ENCODE data around the gene DNAJA2. TPM values are rescaled to one million over a fixed set of nuclear protein-coding genes. Genes with fewer than 3 reads are reported as not detected.

The DNAJA2 gene
- total and polyA plus RNA-seq, 2 of the 8 experiments (the other 6 are each of a cell fraction or from before 2014, with no cell fraction given) = 9.4 to 93.8 TPM

DNA sequence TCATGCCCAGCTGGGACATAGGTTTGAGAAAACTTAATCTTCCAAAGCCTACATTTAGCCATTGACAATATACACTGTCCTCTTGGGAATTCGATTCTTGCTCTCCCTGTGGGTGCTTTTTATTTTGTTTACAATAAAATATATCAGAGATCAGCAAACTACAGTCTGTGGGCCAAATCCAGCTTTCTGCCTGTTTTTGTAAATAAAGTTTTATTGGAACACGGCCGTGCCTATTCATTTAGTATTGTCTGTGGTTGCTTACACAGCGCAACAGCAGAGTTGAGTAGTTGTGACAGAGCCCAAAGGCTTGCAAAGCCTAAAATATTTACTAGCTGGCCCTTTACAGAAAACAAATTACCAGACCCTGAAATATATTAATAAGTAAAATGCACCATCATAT is 39.7 kb upstream of the DNAJA2 start:
- H3K27me3 ChIP-seq (replicated peaks in 1 of 4; ENCODE audit: control insufficient read depth in 3 of 4, extremely low read depth in 1 of 4, insufficient read depth in 3 of 4, low read length in 3 of 4) = no peaks in the 10 kb centered on the region
- H3K23me2 ChIP-seq (ENCODE audit: low read depth, low read length) = no peaks in the 10 kb centered on the region
- H3K27ac ChIP-seq (ENCODE audit: low read depth, low read length) = no peak overlapping the region
- no peak overlapping the region for H2BK120ac ChIP-seq (replicated peaks; ENCODE audit: low read depth, low read length)
- H3K4me2 ChIP-seq (ENCODE audit: insufficient read depth in 1 of 2, low read depth in 2 of 2, low read length in 2 of 2) = no peak overlapping the region
- H4K91ac ChIP-seq (replicated peaks; ENCODE audit: insufficient read length, low read length) = no peak overlapping the region
- WGBS, 2 experiments (ENCODE audit: extremely low coverage in 1 of 2, insufficient coverage in 1 of 2, insufficient read length in 1 of 2, insufficient replicate concordance in 2 of 2, low coverage in 1 of 2, low lambda C conversion rate in 2 of 2, missing lambda C conversion rate in 1 of 2) = 95% methylated on average over 4 of the region's 4 CpGs; no CpG with 5 or more reads in 1 of the 2 experiments
- H4K8ac ChIP-seq (ENCODE audit: extremely low read depth, insufficient read depth, low read length) = no peak overlapping the region
- no peak overlapping the region for H3K14ac ChIP-seq (ENCODE audit: insufficient read length)
- H3K9ac ChIP-seq (replicated peaks in 1 of 4; ENCODE audit: extremely low read depth in 1 of 4, low read depth in 3 of 4, low read length in 3 of 4) = no peak overlapping the region
- no peak overlapping the region for H3K4me3 ChIP-seq (ENCODE audit: extremely low read depth in 1 of 4, insufficient read depth in 2 of 4, low read depth in 3 of 4, low read length in 4 of 4)
- no peak overlapping the region for H2BK20ac ChIP-seq (ENCODE audit: low read length)
- ChIA-PET CTCF (ENCODE audit: partially characterized antibody) (interaction anchor here (0.7 kb wide), 1 partner anchor 21 kb away, joined by 3 read pairs; no protein-coding TSS in a partner anchor), POLR2A (ENCODE audit: partially characterized antibody) (no interaction called here)
- no peaks in the 10 kb centered on the region for H3K79me1 ChIP-seq (ENCODE audit: low read depth, low read length)
- H3K23ac ChIP-seq (ENCODE audit: insufficient read length) = no peak overlapping the region
- no peaks in the 10 kb centered on the region for H3K4me1 ChIP-seq (replicated peaks in 1 of 4; ENCODE audit: control insufficient read depth in 3 of 4, insufficient read depth in 4 of 4, low read length in 3 of 4)
- H3K18ac ChIP-seq (ENCODE audit: extremely low read depth, low read length) = no peak overlapping the region
- no peak overlapping the region for H3K4ac ChIP-seq (replicated peaks; ENCODE audit: insufficient read length, low read depth, low read length)
- DNase-seq (ENCODE audit: low read depth in 1 of 2, low spot score in 2 of 2) = no peak
- H2BK12ac ChIP-seq (ENCODE audit: low read depth, low read length) = no peak overlapping the region
- no peak for FAIRE-seq
- no peak overlapping the region for H2BK15ac ChIP-seq (ENCODE audit: low read length)
- no peaks in the 10 kb centered on the region for H3K36me3 ChIP-seq (ENCODE audit: control insufficient read depth in 2 of 4, insufficient read depth in 4 of 4, low read length in 3 of 4)
- no peaks in the 10 kb centered on the region for H4K20me1 ChIP-seq (replicated peaks in 1 of 2; ENCODE audit: control insufficient read depth in 1 of 2, insufficient read depth in 2 of 2, low read length in 2 of 2)
- H3K56ac ChIP-seq (replicated peaks; ENCODE audit: insufficient read length, low read depth, low read length) = no peak overlapping the region
- H3K79me2 ChIP-seq (ENCODE audit: control insufficient read depth in 1 of 2, insufficient read depth in 2 of 2, low read length in 2 of 2) = no peaks in the 10 kb centered on the region
- no peak overlapping the region for H2BK5ac ChIP-seq (ENCODE audit: low read depth, low read length)
- no peak overlapping the region for H4K5ac ChIP-seq (ENCODE audit: insufficient read length, low read depth, low read length)
- H2AK5ac ChIP-seq (ENCODE audit: low read depth, low read length) = no peak overlapping the region
- no peak overlapping the region for H2AFZ ChIP-seq (ENCODE audit: low read length)
- no peaks in the 10 kb centered on the region for H3K9me3 ChIP-seq (ENCODE audit: insufficient read depth in 2 of 2, low read depth in 1 of 2, low read length in 1 of 2)
- no peak for TF ChIP-seq POLR2A (IDR thresholded peaks at IDR 0.05; ENCODE audit: control extremely low read depth in 1 of 2, low read depth in 2 of 2, low read length in 2 of 2)
- no peak for TF ChIP-seq POLR2AphosphoS5 (IDR thresholded peaks at IDR 0.05; ENCODE audit: low read depth, low read length)
- TF ChIP-seq MAX (IDR thresholded peaks at IDR 0.05) = no peak
- TF ChIP-seq SUZ12 (IDR thresholded peaks at IDR 0.05; ENCODE audit: low read length) = no peak

All from H1 (cell line).